GM23338 (cell line): ENCODE data around the gene GYS2. TPM values are rescaled to one million over a fixed set of nuclear protein-coding genes. Genes with fewer than 3 reads are reported as not detected.

Source experiments
- CREB1 ChIP-seq: fragments of 250-450 bp; sonication (Bioruptor Pico); IDR thresholded peaks from 2 replicates; pipeline ENCODE4 v1.5.0; 2020; ENCODE audit warnings: low read depth, mild to moderate bottlenecking, moderate library complexity
- EZH2 ChIP-seq: fragments of 200-600 bp; sonication (generic); IDR thresholded peaks from one replicate; pipeline ENCODE4 v1.8.0; 2017; ENCODE audit warnings: antibody characterized with exemption, mild to moderate bottlenecking, low read depth; ENCODE audit not compliant: unreplicated experiment
- EZH2phosphoT487 ChIP-seq: fragments of 200-600 bp; sonication (generic); IDR thresholded peaks from one replicate; pipeline ENCODE4 v1.8.1; 2018; ENCODE audit warnings: antibody characterized with exemption; ENCODE audit not compliant: unreplicated experiment
- ZNF114 ChIP-seq: fragments of 250-450 bp; sonication (Bioruptor Pico); IDR thresholded peaks from 2 replicates; pipeline ENCODE4 v1.5.0; 2020; ENCODE audit warnings: mild to moderate bottlenecking, moderate library complexity
- ZNF462 ChIP-seq: fragments of 250-450 bp; sonication (Bioruptor Pico); IDR thresholded peaks from 2 replicates; pipeline ENCODE4 v1.5.0; 2020; ENCODE audit warnings: mild to moderate bottlenecking, moderate library complexity
- polyA plus RNA-seq: library from polyadenylated mRNA; unstranded; fragments of >200 nt; fragmentation: Nextera tagmentation; extraction: Ambion mirVana; gene quantifications from 2 replicates; pipeline ENCODE4 v1.2.1, GENCODE V29; 2016
- total RNA-seq: library from RNA; depleted of rRNA; stranded (reverse); fragments of >200 nt; shearing (Covaris generic); gene quantifications from 2 replicates; pipeline ENCODE4 v1.2.3, GENCODE V29; 2014
- TF ChIP-seq, protein P1 (sequence below): IDR thresholded peaks from one replicate; pipeline ENCODE4 v1.6.1; 2018; ENCODE audit warnings: antibody characterized with exemption; ENCODE audit not compliant: unreplicated experiment

The GYS2 gene
- total and polyA plus RNA-seq, 2 experiments from 2014 or later = not detected

- TF ChIP-seq, protein P1, sequence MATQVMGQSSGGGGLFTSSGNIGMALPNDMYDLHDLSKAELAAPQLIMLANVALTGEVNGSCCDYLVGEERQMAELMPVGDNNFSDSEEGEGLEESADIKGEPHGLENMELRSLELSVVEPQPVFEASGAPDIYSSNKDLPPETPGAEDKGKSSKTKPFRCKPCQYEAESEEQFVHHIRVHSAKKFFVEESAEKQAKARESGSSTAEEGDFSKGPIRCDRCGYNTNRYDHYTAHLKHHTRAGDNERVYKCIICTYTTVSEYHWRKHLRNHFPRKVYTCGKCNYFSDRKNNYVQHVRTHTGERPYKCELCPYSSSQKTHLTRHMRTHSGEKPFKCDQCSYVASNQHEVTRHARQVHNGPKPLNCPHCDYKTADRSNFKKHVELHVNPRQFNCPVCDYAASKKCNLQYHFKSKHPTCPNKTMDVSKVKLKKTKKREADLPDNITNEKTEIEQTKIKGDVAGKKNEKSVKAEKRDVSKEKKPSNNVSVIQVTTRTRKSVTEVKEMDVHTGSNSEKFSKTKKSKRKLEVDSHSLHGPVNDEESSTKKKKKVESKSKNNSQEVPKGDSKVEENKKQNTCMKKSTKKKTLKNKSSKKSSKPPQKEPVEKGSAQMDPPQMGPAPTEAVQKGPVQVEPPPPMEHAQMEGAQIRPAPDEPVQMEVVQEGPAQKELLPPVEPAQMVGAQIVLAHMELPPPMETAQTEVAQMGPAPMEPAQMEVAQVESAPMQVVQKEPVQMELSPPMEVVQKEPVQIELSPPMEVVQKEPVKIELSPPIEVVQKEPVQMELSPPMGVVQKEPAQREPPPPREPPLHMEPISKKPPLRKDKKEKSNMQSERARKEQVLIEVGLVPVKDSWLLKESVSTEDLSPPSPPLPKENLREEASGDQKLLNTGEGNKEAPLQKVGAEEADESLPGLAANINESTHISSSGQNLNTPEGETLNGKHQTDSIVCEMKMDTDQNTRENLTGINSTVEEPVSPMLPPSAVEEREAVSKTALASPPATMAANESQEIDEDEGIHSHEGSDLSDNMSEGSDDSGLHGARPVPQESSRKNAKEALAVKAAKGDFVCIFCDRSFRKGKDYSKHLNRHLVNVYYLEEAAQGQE = no peak
- TF ChIP-seq CREB1 (CRISPR knock-in tag) = no peak
- no peak for TF ChIP-seq EZH2
- TF ChIP-seq EZH2phosphoT487 = no peak
- TF ChIP-seq ZNF462 = no peak
- TF ChIP-seq ZNF114 (CRISPR knock-in tag) = no peak
These were observed 26.7 kb upstream of the GYS2 start (continued) for GRCh38 chr12:21631367-21631766.
